Glutamatergic neuron (in vitro differentiated cells): Measurements from ENCODE around the gene PSD4. TPM values are rescaled to one million over a fixed set of nuclear protein-coding genes. Genes with fewer than 3 reads are reported as not detected.

ENCODE experiments used
- DNase-seq: peaks from one replicate; pipeline ENCODE4 v3.0.0; 2022
- H3K27ac Mint-ChIP-seq: one replicate; pipeline ENCODE4 v1.8.0; 2020; ENCODE audit warnings: mild to moderate bottlenecking, mixed read lengths, inconsistent platforms; ENCODE audit not compliant: unreplicated experiment
- H3K27me3 Mint-ChIP-seq: one replicate; pipeline ENCODE4 v1.8.0; 2020; ENCODE audit warnings: mild to moderate bottlenecking, moderate library complexity, mixed read lengths, inconsistent platforms; ENCODE audit not compliant: unreplicated experiment
- H3K36me3 Mint-ChIP-seq: one replicate; pipeline ENCODE4 v1.8.0; 2020; ENCODE audit warnings: mild to moderate bottlenecking, mixed read lengths, inconsistent platforms; ENCODE audit not compliant: unreplicated experiment
- H3K4me1 Mint-ChIP-seq: one replicate; pipeline ENCODE4 v1.8.0; 2020; ENCODE audit warnings: mild to moderate bottlenecking, low read depth, mixed read lengths, inconsistent platforms; ENCODE audit not compliant: unreplicated experiment
- H3K4me3 Mint-ChIP-seq: one replicate; pipeline ENCODE4 v1.8.0; 2020; ENCODE audit warnings: mild to moderate bottlenecking, mixed read lengths, inconsistent platforms; ENCODE audit not compliant: unreplicated experiment
- H3K9me3 Mint-ChIP-seq: one replicate; pipeline ENCODE4 v1.8.0; 2020; ENCODE audit warnings: mild to moderate bottlenecking, moderate library complexity, mixed read lengths, inconsistent platforms; ENCODE audit not compliant: unreplicated experiment
- total RNA-seq: library from RNA; stranded (reverse); fragmentation: NEBNext Ultra II Directional; extraction: Animal tissue kit (Norgen Biotek cat#: 25700); gene quantifications from one replicate; pipeline ENCODE4 v1.2.1, GENCODE V29; 2021; ENCODE audit not compliant: unreplicated experiment
- TF ChIP-seq, protein P1 (sequence below): fragments of 200-600 bp; sonication (generic); IDR thresholded peaks from one replicate; pipeline ENCODE4 v1.5.0; 2021; ENCODE audit not compliant: partially characterized antibody, unreplicated experiment

Gene PSD4
- total RNA-seq, 1 donor from 2014 or later: 1.2 TPM

DNA sequence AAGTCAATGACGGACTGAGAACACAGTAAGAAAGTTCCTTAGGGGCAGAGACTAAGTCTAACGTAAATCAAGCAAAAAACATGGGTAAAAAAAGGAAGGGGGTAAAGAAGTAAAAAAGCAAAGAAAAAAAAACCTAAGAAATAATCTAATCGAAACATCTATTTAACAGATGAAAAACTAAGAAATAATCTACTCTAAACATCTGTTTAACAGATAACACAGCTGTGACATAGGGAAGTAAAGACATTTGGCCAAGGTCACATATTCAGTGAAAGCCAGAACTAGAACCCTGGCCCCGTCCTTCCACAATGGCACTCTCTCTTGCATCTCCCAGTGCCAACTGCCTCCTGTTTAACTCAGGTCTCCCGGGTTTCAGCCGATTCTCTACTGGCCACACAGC, 48.1 kb downstream of the PSD4 start:
- no peak for DNase-seq

DNA sequence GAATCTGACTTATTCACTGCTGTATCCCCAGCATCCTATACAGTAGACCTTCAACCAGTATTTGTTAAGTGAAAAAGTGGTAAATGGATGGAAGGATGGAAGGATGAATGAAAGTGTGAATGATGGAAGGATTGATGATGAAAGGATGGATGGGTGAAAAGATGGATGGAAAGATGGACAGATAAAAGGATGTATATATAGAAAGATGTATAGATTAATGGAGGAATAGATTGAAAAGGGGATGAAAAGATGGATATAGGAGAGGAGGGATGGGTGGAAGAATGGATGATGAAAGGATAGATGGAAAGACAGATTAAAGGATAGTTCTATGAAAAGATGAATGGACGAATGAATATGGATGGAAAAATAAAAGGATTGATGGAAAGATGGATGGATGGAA, 50.0 kb downstream of the PSD4 start:
- Mint-ChIP-seq H3K27ac (no peak overlapping the region), H3K9me3 (peaks cover 2% of the 10 kb centered on the region)

More for the DNA sequence above, 48.1 kb downstream of the PSD4 start:
- no peaks in the 10 kb centered on the region for H3K9me3 Mint-ChIP-seq
- H3K4me3 Mint-ChIP-seq: no peak overlapping the region
- no peak overlapping the region for H3K27ac Mint-ChIP-seq
- H3K36me3 Mint-ChIP-seq: no peaks in the 10 kb centered on the region
- H3K4me1 Mint-ChIP-seq: peaks cover 3% of the 10 kb centered on the region
- H3K27me3 Mint-ChIP-seq: peaks cover 3% of the 10 kb centered on the region
- TF ChIP-seq, protein P1, sequence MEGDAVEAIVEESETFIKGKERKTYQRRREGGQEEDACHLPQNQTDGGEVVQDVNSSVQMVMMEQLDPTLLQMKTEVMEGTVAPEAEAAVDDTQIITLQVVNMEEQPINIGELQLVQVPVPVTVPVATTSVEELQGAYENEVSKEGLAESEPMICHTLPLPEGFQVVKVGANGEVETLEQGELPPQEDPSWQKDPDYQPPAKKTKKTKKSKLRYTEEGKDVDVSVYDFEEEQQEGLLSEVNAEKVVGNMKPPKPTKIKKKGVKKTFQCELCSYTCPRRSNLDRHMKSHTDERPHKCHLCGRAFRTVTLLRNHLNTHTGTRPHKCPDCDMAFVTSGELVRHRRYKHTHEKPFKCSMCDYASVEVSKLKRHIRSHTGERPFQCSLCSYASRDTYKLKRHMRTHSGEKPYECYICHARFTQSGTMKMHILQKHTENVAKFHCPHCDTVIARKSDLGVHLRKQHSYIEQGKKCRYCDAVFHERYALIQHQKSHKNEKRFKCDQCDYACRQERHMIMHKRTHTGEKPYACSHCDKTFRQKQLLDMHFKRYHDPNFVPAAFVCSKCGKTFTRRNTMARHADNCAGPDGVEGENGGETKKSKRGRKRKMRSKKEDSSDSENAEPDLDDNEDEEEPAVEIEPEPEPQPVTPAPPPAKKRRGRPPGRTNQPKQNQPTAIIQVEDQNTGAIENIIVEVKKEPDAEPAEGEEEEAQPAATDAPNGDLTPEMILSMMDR: no peak

DNA sequence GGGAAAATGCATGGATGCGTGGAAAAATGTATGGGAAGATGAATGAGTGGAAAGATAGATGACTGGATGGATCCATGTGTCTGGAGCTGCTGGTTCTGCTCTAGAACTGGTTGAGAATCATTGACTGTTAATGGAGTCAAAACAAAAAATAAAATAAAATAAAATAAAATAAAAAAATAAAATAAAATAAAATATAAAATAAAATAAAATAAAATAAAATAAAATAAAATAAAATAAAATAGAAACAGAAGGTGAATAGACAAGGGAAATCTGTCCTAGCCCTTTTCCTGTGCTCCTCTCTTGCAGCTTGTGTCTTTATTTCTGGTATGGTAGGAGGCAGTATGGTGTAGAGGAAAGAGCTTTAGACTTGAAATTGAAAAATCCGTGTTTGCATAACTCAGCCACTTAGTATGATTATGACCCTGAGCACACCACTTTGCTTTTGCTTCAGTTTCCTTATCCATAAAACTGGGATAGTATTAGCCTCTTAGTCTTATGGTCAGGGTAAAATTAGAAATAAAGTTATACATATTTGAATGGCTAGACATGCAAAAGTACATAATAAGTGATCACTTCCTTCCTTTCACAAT, 51.0 kb downstream of the PSD4 start:
- TF ChIP-seq, protein P1: no peak
- H3K36me3 Mint-ChIP-seq: no peaks in the 10 kb centered on the region
- H3K27me3 Mint-ChIP-seq: peaks cover 2% of the 10 kb centered on the region
- H3K9me3 Mint-ChIP-seq: peaks cover 2% of the 10 kb centered on the region
- no peak overlapping the region for H3K4me3 Mint-ChIP-seq
- no peak for DNase-seq
- peaks cover 3% of the 10 kb centered on the region for H3K4me1 Mint-ChIP-seq
- no peak overlapping the region for H3K27ac Mint-ChIP-seq

More for the DNA sequence above, 50.0 kb downstream of the PSD4 start:
- TF ChIP-seq, protein P1: no peak
- no peaks in the 10 kb centered on the region for H3K36me3 Mint-ChIP-seq
- H3K4me3 Mint-ChIP-seq: no peak overlapping the region
- DNase-seq: no peak
- H3K4me1 Mint-ChIP-seq: peaks cover 3% of the 10 kb centered on the region
- peaks cover 2% of the 10 kb centered on the region for H3K27me3 Mint-ChIP-seq

DNA sequence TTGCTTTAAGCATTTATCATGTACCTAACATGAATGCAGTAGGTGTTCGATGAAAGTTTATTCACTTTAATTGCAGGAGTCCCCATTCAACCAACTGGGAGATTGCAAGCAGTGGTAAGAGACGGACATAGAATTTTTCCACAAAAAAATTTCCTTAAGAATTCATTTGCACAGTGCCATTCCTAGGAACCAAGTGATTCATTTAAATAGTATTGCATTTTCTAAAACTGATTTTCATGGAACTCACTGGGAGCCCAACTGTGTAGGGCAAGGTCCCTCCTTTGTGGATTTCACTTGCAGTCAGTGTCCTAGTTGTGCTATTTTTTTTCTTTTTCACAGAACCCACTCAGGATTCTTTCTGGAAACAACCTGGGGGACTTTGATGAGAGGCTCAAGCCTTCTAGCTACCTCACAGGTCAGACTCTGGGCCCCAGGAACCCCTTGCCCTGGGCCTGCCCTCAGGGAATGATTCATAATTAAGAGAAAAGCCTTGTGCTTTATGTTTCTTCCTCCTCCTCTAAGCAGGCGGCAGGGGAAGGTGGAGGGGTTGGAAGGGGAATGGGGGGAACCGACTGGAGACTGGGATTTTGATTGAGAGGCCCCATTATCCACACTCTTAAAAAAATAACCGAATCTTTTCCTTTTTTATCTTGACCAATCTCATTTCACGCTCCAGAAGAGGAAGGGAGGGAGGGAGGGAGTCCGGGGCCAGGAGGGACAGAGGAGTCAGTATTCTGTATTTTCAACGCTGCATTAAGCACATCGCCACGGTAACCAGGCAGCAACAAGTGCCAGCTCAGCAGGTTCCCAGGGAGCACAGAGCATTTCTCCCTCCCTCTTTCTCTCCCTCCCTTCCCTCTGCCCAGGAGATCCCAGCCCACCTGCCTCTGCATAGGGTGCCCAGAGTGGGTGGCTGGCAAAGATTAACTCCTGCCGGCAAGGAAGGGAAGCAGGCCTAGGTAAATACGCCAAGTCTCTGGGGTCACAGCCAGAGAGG, 51.8 kb downstream of the PSD4 start:
- Mint-ChIP-seq H3K27ac (no peak overlapping the region), H3K36me3 (no peaks in the 10 kb centered on the region), H3K9me3 (peaks cover 2% of the 10 kb centered on the region), H3K4me1 (peaks cover 3% of the 10 kb centered on the region), H3K4me3 (no peak overlapping the region), H3K27me3 (peaks cover 2% of the 10 kb centered on the region)
- peak; percentile 57 for DNase-seq
- TF ChIP-seq, protein P1: no peak

DNA sequence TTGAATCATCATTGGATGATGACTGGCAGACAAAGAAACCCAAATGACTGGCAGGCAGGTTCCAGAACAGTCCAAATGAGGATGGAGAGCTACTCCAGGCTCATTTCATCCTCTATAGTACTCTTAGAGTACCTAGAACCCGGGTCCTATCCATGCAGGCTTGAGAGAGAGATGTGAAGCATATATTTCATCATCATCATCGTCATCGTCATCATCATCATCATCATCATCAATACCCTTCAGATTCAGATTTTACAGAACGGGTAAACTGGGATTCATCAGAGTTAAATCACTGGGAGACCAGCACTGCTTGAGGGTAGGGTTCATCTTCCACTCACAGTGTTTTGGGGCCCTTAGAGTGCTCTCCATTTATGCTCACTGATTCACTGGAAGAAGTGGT, 52.7 kb downstream of the PSD4 start:
- Mint-ChIP-seq H3K27me3 (peaks cover 2% of the 10 kb centered on the region), H3K4me1 (peaks cover 3% of the 10 kb centered on the region), H3K9me3 (peaks cover 2% of the 10 kb centered on the region), H3K4me3 (no peak overlapping the region), H3K27ac (no peak overlapping the region), H3K36me3 (no peaks in the 10 kb centered on the region)
- DNase-seq: no peak
- TF ChIP-seq, protein P1: no peak
